Left lung (tissue), 10 donors: ENCODE measurements around the gene SLC47A1. TPM values are rescaled to one million over a fixed set of nuclear protein-coding genes. Genes with fewer than 3 reads are reported as not detected.
"Not testable (repeated sequence)": the region's sequence is repeated elsewhere in the genome, so short reads cannot be mapped to it uniquely, and the experiment has no call there.

ENCODE experiments used
- ATAC-seq: fragments of 200-7000 bp; cut with Tn5 transposase; one replicate; pipeline ENCODE4 v1.9.1; 2020; ENCODE audit warnings: moderate library complexity
- DNase-seq, 4 donors: peaks; one replicate each; pipeline ENCODE4 v3.0.0-alpha.2; 2013 to 2020
- H3K27ac ChIP-seq, 2 donors: fragments of 200-600 bp; sonication (generic) in 1 of 2; one replicate each; pipeline versions ENCODE4 v1.5.0 to v1.8.0; 2020 to 2021
- H3K27me3 ChIP-seq, 2 donors: fragments of 200-600 bp; sonication (generic) in 1 of 2; one replicate each; pipeline versions ENCODE4 v1.5.0 to v1.8.0; 2020 to 2021
- H3K36me3 ChIP-seq, 2 donors: fragments of 200-600 bp; sonication (generic) in 1 of 2; one replicate each; pipeline versions ENCODE4 v1.5.0 to v1.8.0; 2020 to 2021
- H3K4me1 ChIP-seq, 2 donors: fragments of 200-600 bp; one replicate each; pipeline ENCODE4 v1.8.0; 2021
- H3K4me3 ChIP-seq, 2 donors: fragments of 200-600 bp; sonication (generic) in 1 of 2; one replicate each; pipeline versions ENCODE4 v1.5.0 to v1.8.0; 2020 to 2021; ENCODE audit warnings: mild to moderate bottlenecking in 1 of 2
- H3K9me3 ChIP-seq, 2 donors: fragments of 200-600 bp; sonication (generic) in 1 of 2; one replicate each; pipeline versions ENCODE4 v1.5.0 to v1.8.0; 2020 to 2021
- CTCF ChIP-seq, 2 donors: fragments of 200-600 bp; sonication (generic) in 1 of 2; IDR thresholded peaks; one replicate each; pipeline versions ENCODE4 v1.5.0 to v1.8.0; 2021; ENCODE audit warnings: antibody characterized with exemption in 2 of 2
- intact Hi-C, 2 donors: fragments of 100-400 bp; cut with DNase I; formaldehyde crosslinking; loops; one replicate each; pipeline versions ENCODE4 v1.11.2 to v1.14.2; 2022
- polyA plus RNA-seq, 6 donors: library from polyadenylated mRNA; unstranded; fragments of 120-200 nt; gene quantifications; one replicate each; pipeline ENCODE4 v1.2.1, GENCODE V29; 2013; ENCODE audit not compliant: insufficient read length in 6 of 6
- total RNA-seq, 2 donors: library from RNA; stranded (reverse); fragmentation: NEBNext Ultra II Directional; extraction: Animal tissue kit (Norgen Biotek cat#: 25700); gene quantifications; one replicate each; pipeline ENCODE4 v1.2.1, GENCODE V29; 2021
- donor health status: DM: no; HTN: yes; CAD: no.
- donor health status: DM: no; HTN: no; CAD: no.

The SLC47A1 gene
- total and polyA plus RNA-seq, 8 donors: 1.0 to 16.2 (median 1.8) TPM

GRCh38 chr17:19513897-19514488 lies 19.7 kb upstream of the SLC47A1 start:
- Histone ChIP-seq H3K4me3 (no peak overlapping the region), H3K27me3 (no peaks in the 10 kb centered on the region), H3K27ac (no peak overlapping the region), H3K36me3 (no peaks in the 10 kb centered on the region), H3K4me1 (peaks cover 0 to 7% of the 10 kb centered on the region in 2 donors), H3K9me3 (no peaks in the 10 kb centered on the region)
- intact Hi-C loops: loop anchor here (2.0 to 10.0 kb wide), 2 partner anchors 251 to 253 kb away; no protein-coding TSS in a partner anchor
- ATAC-seq (peak; percentile 90), DNase-seq (peak in 3 of 4 donors; percentile 58 to 82 (median 67))
- peak; percentile 76 to 90 for TF ChIP-seq CTCF (IDR thresholded peaks at IDR 0.05)

- Histone ChIP-seq H3K4me3 (no peak overlapping the region), H3K9me3 (no peaks in the 10 kb centered on the region), H3K27ac (no peak overlapping the region), H3K4me1 (peaks cover 0 to 31% of the 10 kb centered on the region in 2 donors), H3K27me3 (no peaks in the 10 kb centered on the region), H3K36me3 (no peaks in the 10 kb centered on the region)
- ATAC-seq (no peak), DNase-seq (no peak)
- TF ChIP-seq CTCF (IDR thresholded peaks at IDR 0.05): no peak
- intact Hi-C loops: loop anchor here in 1 of 2 donors (10.0 kb wide), 1 partner anchor 247 kb away; no protein-coding TSS in a partner anchor
Observed at GRCh38 chr17:19517699-19518098, 16.0 kb upstream of the SLC47A1 start.

GRCh38 chr17:19519388-19520291 lies 14.0 kb upstream of the SLC47A1 start:
- not testable (repeated sequence) for H3K27ac ChIP-seq, DNase-seq, H3K36me3 ChIP-seq, H3K9me3 ChIP-seq, H3K27me3 ChIP-seq, ATAC-seq, H3K4me3 ChIP-seq
- intact Hi-C loops: loop anchor here in 1 of 2 donors (10.0 kb wide), 1 partner anchor 245 kb away; no protein-coding TSS in a partner anchor
- peaks cover 0 to 24% of the 10 kb centered on the region in 2 donors for H3K4me1 ChIP-seq

GRCh38 chr17:19520641-19521040 lies 13.0 kb upstream of the SLC47A1 start:
- ATAC-seq (no peak), DNase-seq (no peak)
- Histone ChIP-seq H3K9me3 (no peaks in the 10 kb centered on the region), H3K4me1 (peaks cover 0 to 24% of the 10 kb centered on the region in 2 donors), H3K4me3 (no peak overlapping the region), H3K36me3 (no peaks in the 10 kb centered on the region), H3K27ac (no peak overlapping the region), H3K27me3 (no peaks in the 10 kb centered on the region)
- intact Hi-C loops: no loop called here
- TF ChIP-seq CTCF (IDR thresholded peaks at IDR 0.05): no peak

- Histone ChIP-seq H3K27ac (no peak overlapping the region), H3K36me3 (no peaks in the 10 kb centered on the region), H3K4me1 (peaks cover 0 to 24% of the 10 kb centered on the region in 2 donors), H3K27me3 (no peaks in the 10 kb centered on the region), H3K4me3 (no peak overlapping the region), H3K9me3 (no peaks in the 10 kb centered on the region)
- no peak for TF ChIP-seq CTCF (IDR thresholded peaks at IDR 0.05)
- ATAC-seq (no peak), DNase-seq (no peak)
- intact Hi-C loops: no loop called here
Observed at GRCh38 chr17:19523690-19524089, 10.0 kb upstream of the SLC47A1 start.

- H3K27ac ChIP-seq, H3K27me3 ChIP-seq, intact Hi-C loops, ATAC-seq, H3K36me3 ChIP-seq, H3K4me3 ChIP-seq, H3K4me1 ChIP-seq, DNase-seq, H3K9me3 ChIP-seq: not testable (repeated sequence)
Observed at GRCh38 chr17:19526950-19527349, 6.7 kb upstream of the SLC47A1 start.
